GM19193 (cell line): ENCODE measurements around the gene DUSP23.

Experiments used
- POLR2A ChIP-seq: IDR thresholded peaks from 4 replicates; pipeline ENCODE4 v1.6.1; 2011; ENCODE audit not compliant: insufficient read depth, insufficient read length; ENCODE audit errors: extremely low read depth

Gene DUSP23

DNA sequence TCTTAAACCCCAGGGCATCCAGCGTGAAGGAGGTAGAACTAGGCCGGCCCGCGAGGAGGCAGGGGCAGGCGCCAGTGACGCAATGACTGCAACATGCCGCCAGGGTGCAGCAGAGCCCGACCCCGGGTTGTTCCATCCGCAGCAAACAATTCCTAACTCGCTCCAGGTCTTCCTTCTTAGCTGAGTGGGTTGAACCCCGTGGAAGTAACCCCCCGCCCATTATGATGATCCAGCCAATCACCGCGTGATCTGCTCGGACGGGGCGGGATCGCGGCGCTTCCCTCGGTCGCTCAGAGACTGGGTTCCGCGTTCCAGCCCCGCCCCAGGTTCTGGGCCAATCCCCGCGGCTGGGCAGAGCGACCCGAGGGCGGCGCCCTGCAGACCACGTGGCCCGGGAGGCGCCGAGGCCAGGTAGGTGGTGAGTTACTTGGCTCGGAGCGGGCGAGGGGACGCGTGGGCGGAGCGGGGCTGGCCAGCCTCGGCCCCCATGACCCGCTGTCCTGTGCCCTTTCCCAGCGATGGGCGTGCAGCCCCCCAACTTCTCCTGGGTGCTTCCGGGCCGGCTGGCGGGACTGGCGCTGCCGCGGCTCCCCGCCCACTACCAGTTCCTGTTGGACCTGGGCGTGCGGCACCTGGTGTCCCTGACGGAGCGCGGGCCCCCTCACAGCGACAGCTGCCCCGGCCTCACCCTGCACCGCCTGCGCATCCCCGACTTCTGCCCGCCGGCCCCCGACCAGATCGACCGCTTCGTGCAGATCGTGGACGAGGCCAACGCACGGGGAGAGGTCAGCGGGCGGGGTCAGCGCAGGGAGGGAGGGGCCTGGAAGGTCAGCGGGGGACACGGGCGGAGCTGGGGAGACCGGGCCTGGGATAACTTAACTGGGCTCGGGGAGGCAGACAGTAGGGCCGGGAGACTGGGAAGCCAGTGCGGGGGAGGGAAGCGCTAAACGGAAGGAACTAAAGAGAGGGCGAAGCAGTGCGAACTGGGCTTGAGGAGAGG is at the start of gene DUSP23:
DUSP23 (plus strand) TSS at position 380 of the 1,000 bp plus-strand sequence; CDS start at position 519, 139 bp downstream.
- TF ChIP-seq POLR2A, result peak; percentile 41

- no peak for TF ChIP-seq POLR2A
Measured at GRCh38 chr1:159737238-159737916, 43.4 kb upstream of the DUSP23 start.

GRCh38 chr1:159743651-159744410 is 36.9 kb upstream of the DUSP23 start:
- TF ChIP-seq POLR2A, result no peak

- no peak for TF ChIP-seq POLR2A
Measured at GRCh38 chr1:159746666-159747065, 34.1 kb upstream of the DUSP23 start.

GRCh38 chr1:159748370-159748769 is 32.4 kb upstream of the DUSP23 start:
- TF ChIP-seq POLR2A, result no peak

- no peak for TF ChIP-seq POLR2A
Measured at GRCh38 chr1:159749630-159750029, 31.1 kb upstream of the DUSP23 start.

GRCh38 chr1:159750621-159751020 is 30.1 kb upstream of the DUSP23 start:
- TF ChIP-seq POLR2A, result no peak

- TF ChIP-seq POLR2A, result no peak
Measured at GRCh38 chr1:159751031-159751430, 29.7 kb upstream of the DUSP23 start.

DNA sequence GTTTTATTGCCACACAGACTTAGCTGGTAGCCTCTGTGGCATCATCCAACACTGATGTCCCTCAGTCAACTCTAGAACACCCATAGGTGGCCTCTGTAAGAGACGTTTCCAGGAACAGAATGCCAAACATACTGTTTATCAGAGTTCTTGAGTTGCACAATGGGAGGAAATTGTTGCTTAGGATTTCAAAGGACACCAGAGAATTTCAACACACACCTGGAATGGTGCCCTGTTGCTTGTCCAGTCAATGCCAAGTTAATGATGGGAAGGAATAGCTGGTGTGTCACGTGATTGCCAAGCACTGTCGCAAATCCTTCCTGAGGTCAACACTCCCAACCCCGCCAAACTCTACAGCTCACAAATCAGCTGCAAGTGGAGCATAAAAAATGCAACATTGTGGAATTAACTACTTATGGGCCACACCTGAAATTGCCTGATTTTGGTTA is 28.6 kb upstream of the DUSP23 start:
- TF ChIP-seq POLR2A, result no peak

DNA sequence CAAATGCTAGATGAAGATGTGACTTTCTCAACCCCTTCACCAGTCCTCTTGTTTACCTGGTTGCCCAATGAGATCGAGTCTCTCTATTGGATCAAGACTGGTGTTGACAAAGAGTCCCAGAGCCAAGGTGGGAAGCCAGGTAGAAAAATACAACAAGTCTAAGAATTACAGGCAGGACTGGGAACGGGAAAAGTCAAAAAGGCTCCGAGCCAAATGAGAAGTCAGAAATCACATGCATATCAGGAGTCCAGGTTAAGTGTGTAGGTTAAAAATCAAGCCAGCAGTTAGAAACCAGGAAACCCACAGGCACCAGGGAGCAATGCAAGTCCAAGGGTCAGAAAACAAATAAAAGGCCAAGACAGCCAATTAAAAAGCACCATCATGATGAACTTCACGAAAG is 27.4 kb upstream of the DUSP23 start:
- no peak for TF ChIP-seq POLR2A

DNA sequence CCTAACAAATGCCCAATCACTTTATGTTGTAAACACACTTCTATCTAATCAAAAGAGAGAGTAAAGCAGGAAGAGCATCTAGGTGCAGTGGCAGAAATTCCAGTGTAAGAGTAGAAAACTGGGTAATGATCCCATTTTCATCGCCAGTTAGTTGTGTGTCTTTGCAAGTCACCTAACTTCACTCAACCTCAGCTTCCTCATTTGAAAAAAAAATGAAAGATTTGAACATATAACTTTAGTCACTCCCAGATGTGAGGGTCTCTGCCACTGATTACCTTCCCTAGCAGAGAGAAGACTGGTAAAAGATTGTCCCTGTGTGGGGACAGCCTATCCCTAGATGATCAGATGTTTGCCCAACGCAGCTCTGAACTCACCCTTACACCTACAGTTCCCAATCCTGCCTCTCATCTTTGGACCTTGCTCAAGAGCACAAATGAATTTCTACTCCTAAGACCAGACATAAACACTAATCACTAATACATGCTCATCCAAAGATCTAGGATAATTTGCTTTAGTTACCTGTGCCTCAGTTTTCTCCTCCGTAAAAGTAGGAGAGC is 25.2 kb upstream of the DUSP23 start:
- TF ChIP-seq POLR2A, result no peak

DNA sequence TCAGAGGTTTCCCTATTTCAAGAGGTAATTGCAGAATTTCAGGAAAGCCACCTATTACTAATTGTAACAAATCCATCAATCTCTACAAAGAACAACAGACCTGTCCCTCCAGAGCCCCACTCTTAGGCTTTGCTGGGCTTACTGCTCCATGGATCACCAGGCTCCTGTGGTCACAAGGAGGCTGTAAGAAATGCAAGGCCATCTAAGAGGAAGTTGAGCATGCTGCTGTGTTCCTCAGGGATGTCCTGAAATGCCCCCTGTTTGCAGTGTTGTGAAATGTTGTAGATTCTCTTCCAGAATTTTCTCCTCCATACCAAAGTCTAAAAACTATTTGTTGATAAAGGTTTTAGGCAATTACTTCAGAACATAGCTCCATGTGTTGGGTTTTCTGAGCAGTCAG is 24.4 kb upstream of the DUSP23 start:
- no peak for TF ChIP-seq POLR2A

DNA sequence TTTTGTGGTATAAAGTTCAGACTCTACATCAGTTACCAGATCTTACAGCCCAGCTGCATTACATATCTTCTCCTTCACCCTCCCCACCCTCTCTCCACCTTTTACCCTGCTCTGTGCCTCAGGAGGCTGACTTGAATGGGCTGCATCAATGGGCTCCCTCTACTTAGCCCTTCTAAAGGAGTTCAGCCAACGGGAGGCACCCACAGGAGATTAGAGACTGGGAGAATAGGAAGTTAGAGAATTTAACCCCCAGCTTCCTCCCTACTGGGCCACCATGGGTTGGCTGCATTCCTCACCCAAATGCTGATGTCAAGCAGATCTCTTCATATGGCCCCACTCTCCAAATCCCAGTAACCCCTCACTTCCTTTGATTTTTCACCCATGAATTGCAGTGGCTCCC is 17.1 kb upstream of the DUSP23 start:
- no peak for TF ChIP-seq POLR2A

GRCh38 chr1:159765806-159766205 is 15.0 kb upstream of the DUSP23 start:
- TF ChIP-seq POLR2A, result no peak

GRCh38 chr1:159771127-159771895 is 9.5 kb upstream of the DUSP23 start:
- no peak for TF ChIP-seq POLR2A

GRCh38 chr1:159774465-159774864 is 6.3 kb upstream of the DUSP23 start:
- TF ChIP-seq POLR2A, result no peak
